ENCODE measurements around the gene ZDHHC1. TPM values are rescaled to one million over a fixed set of nuclear protein-coding genes. Genes with fewer than 3 reads are reported as not detected.

ZDHHC1 gene
- total RNA-seq, 1 donor from 2014 or later, result 18.9 TPM

DNA sequence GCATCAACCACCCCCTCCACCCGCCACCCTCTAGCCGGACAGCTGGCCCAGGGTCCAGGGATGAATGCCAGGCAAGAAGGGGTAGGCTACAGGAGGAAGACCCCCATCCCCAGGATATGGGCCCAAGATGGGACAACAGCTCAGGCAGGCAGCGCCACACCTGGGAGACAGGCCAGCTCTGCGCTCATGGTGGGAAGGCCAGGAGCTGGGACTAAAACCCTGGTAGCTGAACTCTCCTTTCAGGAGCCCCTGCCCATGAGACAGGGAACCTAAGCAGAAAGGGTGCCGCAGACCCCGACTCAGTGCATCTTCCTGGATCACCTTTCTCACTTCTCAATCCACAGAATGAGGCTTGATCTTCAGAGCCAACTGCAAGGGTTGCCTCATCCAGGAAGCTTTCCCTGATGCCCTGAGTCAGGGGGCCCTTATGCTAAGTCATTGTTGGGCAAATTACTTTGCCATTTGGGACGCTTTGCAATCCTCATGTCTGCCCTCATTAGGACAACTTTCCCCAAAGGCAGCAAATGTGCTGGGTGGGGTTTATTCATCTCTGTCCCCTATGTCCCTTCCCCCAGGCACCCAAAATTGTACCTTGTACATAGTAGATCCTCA lies 9.0 kb downstream of the ZDHHC1 start:
- DNase-seq, result no peak
- Histone ChIP-seq H3K4me1 (peaks cover 15% of the 10 kb centered on the region), H3K27me3 (ENCODE audit: low read depth) (no peaks in the 10 kb centered on the region), H3K9me3 (no peaks in the 10 kb centered on the region), H3K4me3 (no peak overlapping the region), H3K36me3 (no peaks in the 10 kb centered on the region), H3K27ac (no peak overlapping the region)
- ATAC-seq, result no peak
- TF ChIP-seq, protein P1, sequence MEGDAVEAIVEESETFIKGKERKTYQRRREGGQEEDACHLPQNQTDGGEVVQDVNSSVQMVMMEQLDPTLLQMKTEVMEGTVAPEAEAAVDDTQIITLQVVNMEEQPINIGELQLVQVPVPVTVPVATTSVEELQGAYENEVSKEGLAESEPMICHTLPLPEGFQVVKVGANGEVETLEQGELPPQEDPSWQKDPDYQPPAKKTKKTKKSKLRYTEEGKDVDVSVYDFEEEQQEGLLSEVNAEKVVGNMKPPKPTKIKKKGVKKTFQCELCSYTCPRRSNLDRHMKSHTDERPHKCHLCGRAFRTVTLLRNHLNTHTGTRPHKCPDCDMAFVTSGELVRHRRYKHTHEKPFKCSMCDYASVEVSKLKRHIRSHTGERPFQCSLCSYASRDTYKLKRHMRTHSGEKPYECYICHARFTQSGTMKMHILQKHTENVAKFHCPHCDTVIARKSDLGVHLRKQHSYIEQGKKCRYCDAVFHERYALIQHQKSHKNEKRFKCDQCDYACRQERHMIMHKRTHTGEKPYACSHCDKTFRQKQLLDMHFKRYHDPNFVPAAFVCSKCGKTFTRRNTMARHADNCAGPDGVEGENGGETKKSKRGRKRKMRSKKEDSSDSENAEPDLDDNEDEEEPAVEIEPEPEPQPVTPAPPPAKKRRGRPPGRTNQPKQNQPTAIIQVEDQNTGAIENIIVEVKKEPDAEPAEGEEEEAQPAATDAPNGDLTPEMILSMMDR (IDR thresholded peaks at IDR 0.05), result no peak
- intact Hi-C loops (cut with DNase I), result no loop called here

DNA sequence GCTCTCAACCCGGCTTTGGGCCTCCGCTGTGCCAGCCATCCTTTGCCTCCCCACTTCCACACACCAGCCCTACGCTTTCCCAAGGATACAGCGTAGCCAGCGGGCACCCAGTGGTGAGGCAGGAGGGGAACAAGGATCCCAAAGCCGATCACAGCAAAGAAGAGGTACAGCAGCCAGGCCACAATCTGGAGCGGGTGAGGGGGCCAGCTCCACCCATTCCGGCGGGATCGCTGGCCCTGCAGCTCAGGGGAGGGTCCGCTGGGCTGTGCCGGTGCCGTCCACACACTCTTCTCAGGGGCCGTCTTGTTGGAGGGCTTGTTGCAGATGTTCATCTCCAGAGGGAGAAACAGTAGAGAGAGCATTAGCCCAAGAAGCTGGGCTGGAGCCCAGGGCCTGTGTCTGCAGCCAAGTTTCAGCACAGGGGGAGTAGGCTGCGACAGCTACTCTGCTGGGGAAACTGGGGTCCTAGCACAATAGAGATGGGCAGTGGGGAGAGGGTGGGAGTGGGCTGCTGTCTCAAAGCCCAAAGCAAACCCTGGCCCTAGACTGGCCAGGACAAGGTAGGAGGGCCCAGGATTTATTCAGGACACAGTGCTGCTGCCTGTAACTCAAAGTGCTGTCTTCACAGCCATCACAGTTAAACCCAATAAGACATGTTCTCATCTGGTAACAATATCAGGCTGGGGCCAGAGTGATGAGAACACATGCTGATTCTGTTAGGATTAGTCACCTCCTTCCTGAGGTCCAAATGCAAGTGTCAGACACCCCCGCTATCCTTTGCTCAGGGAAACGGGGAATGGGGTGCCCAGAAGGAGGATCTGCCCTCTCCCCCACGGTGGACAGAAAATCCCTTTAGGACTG lies 9.9 kb downstream of the ZDHHC1 start:
- ATAC-seq, result no peak
- intact Hi-C loops (cut with DNase I), result no loop called here
- H3K9me3 ChIP-seq, result no peaks in the 10 kb centered on the region
- no peak overlapping the region for H3K4me3 ChIP-seq
- H3K27me3 ChIP-seq (ENCODE audit: low read depth), result no peaks in the 10 kb centered on the region
- H3K36me3 ChIP-seq, result no peaks in the 10 kb centered on the region
- peaks cover 15% of the 10 kb centered on the region for H3K4me1 ChIP-seq
- H3K27ac ChIP-seq, result peak overlapping the region; percentile 74
- no peak for DNase-seq
- TF ChIP-seq, protein P1 (IDR thresholded peaks at IDR 0.05), result no peak

DNA sequence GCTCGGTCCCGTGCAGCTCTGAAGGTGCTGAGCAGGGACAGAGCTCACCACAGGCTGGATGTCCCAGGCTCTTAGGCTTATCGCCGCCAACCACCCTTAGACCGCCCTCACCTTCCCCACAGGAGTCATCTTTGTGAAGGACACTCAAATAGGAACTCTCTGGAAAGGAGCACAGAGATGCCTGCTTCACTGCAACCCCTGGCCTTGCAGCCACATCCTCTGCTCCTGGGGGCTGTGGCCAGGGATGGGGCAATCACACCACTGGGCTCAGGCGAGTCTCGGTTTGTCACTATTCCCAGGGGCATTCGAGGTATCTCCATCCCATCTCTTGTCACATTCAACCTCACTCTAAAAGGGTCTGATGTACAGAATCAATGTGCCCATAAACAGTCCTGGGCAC lies 10.9 kb downstream of the ZDHHC1 start:
- Histone ChIP-seq H3K36me3 (no peaks in the 10 kb centered on the region), H3K27me3 (ENCODE audit: low read depth) (no peaks in the 10 kb centered on the region), H3K9me3 (no peaks in the 10 kb centered on the region), H3K4me1 (peaks cover 15% of the 10 kb centered on the region), H3K4me3 (no peak overlapping the region), H3K27ac (peak overlapping the region; percentile 74)
- DNase-seq (no peak), ATAC-seq (no peak)
- TF ChIP-seq, protein P1 (IDR thresholded peaks at IDR 0.05), result no peak
- intact Hi-C loops (cut with DNase I), result no loop called here

DNA sequence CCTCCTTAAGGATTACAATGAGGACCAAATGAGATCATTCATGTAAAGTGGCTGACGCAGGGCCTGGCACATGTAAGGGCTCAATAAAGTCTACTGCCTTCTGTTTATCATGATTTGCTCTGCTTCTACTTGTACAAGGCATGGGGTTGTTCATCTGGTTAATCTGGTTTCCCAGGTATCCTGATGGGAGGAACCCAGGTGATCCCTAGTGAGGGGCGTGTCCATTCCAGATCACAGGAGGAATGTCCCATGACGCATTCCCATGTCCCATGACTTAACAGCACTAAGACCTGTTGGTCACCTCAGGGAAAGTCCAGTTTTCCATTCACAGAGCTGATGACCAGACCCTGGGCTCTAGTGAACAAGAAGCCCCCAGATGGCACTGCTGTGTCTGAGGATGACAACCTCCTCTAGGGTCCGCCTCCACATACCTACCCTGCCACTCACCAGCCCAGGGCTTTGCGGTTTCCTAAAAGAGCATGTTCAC lies 11.5 kb downstream of the ZDHHC1 start:
- peak; percentile 68 for DNase-seq
- no peaks in the 10 kb centered on the region for H3K36me3 ChIP-seq
- TF ChIP-seq, protein P1 (IDR thresholded peaks at IDR 0.05), result no peak
- peaks cover 17% of the 10 kb centered on the region for H3K4me1 ChIP-seq
- ATAC-seq, result peak; percentile 93 to 94
- H3K4me3 ChIP-seq, result no peak overlapping the region
- peak overlapping the region; percentile 74 for H3K27ac ChIP-seq
- no peaks in the 10 kb centered on the region for H3K9me3 ChIP-seq
- H3K27me3 ChIP-seq (ENCODE audit: low read depth), result no peaks in the 10 kb centered on the region
- intact Hi-C loops (cut with DNase I), result no loop called here

DNA sequence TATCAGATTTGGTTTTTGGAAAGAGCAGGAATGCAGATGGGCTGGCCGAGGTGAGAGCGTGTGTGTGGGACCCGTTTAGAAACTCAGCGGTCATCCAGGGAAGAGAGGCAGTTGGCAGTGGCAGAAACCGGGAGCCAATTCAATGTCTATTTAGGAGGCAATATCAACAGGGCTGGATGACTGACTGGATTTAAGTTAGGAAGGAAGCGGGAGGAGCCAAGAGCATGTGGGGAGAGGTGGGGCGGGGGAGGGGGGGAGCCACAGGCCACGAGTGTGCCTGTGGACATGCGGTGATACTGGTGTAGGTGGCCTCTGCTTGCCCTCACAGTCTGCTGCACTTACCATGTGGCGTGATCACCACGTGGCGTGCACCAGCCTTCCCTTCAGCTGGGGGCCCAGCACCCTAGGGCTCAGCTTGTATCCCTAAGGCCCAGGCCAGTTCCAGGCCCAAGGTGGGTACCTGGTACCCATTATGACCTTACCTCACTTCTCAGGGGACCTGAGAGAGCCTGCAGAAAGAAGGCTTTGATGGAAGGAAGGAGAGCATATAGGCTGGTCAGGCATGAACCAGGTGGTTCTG lies 12.2 kb downstream of the ZDHHC1 start:
- TF ChIP-seq, protein P1 (IDR thresholded peaks at IDR 0.05), result no peak
- peaks cover 24% of the 10 kb centered on the region for H3K4me1 ChIP-seq
- no peaks in the 10 kb centered on the region for H3K27me3 ChIP-seq (ENCODE audit: low read depth)
- H3K36me3 ChIP-seq, result no peaks in the 10 kb centered on the region
- no peak overlapping the region for H3K4me3 ChIP-seq
- H3K9me3 ChIP-seq, result no peaks in the 10 kb centered on the region
- ATAC-seq (no peak), DNase-seq (no peak)
- H3K27ac ChIP-seq, result peak overlapping the region; percentile 74
- intact Hi-C loops (cut with DNase I), result no loop called here
